HG03159 (cell line): ENCODE data around the gene POLR1D.

Experiments used
- ATAC-seq: cut with Tn5 transposase; IDR thresholded peaks from one replicate; pipeline ENCODE4 v1.9.1; 2021; ENCODE audit warnings: mild to moderate bottlenecking, moderate library complexity; ENCODE audit not compliant: unreplicated experiment

The POLR1D gene

DNA sequence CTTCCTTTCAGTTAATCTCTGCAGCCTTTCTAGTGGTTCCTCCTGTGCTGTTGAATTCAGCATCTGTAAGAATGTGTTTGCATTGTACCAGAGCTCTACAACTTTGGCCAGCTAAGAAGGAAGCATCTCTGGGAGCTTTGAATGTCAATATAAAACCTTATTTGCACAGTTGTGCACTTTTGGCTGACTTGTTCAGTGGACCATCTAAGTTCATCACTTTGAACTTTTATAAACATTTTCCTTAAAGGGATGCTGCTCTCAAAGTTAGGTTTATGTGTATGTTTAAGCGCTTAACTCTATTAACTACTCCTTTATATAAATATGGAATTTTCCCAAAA, 15.6 kb downstream of the POLR1D start:
- ATAC-seq, result no peak

DNA sequence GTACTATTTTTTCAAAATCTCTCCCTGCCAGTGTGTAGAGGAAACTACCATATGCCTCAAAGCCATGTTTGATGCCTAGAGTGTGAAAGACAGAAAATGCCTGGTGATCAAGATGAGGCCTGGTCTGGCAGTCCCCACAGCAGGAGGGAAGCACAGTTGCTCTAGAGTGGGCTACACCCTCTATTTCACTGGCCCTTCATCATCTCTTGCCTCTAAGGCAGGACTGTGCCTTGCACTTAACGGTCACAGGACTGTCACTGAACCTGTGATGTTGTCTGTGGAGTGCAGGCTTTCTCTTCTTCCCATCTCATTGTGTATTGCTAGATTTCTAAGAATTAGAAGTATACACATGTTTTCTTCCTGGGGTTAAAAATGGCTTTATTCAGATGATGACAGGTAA, 16.3 kb downstream of the POLR1D start:
- ATAC-seq, result no peak

DNA sequence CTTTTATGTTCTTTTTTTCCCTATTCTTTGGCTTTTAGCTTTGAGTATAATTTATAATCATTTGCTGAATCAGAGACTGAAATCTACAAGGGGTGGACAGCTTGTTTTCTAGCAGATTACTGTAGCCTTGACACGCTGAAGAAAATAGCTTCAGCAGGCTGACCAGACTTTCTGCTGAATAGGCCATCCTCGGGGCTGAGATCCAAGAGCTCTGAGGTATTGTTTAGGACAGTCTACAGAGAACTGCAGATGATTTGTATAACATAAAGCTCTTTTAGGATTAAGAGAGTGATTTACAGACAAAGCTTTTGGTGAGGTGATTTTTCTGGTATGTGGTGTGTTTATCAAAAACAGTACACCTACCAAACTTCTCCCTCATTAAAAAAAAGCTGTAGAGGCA, 16.8 kb downstream of the POLR1D start:
- no peak for ATAC-seq

DNA sequence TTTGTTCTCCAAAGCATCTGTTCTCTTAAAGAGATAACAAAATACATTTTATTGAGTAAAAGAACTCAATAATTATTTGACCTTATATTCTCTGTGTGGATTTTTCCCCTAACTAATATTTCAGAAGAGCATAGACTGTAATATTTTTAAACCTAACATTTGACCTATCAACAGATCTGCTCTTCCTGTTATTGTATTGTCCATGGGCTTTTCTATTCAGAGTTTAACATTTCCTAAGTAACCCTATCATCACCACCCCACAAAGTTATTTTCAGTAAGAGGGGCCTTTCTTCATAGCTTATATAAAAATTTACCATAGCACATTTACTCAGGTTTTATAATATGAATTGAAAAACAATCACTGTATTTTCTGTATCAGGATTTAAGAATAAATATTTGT, 17.5 kb downstream of the POLR1D start:
- no peak for ATAC-seq

DNA sequence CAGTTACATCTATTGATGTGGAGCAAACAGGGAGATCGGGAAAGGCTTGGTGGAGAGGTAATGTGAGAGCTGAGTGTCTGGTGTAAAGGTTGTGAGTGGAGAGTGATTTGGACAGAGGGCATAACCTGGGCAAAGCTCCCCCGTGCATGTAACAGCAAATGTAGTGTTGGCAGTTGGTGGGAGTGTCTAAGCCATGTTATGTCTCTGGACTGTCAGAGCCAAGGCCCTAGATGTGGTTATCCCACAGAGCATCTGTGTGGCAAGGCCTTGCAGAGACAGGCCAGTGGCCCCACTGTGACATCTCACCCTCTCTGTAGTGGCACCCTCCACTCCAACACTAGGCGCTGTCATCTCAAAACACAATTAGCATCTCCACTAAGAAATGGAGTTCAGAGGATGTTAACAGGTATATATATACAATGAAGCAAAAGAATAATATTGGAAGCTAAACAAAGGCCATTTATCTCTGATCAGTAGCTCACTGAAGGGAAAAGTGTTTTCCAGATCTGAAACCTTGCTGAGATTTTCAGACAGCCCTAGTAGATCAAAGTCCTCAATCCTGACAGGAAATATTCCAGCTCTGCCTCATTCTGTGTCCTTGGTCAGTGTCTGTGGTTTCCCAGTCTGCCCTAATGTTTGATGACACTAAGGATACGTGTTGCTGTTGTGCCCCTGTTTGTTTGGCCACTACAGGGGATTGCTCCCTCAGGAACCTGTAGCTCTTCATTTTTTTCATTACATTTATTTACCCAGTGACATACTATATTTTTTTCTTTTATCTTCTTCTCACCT, 20.2 kb downstream of the POLR1D start:
- ATAC-seq, result no peak

DNA sequence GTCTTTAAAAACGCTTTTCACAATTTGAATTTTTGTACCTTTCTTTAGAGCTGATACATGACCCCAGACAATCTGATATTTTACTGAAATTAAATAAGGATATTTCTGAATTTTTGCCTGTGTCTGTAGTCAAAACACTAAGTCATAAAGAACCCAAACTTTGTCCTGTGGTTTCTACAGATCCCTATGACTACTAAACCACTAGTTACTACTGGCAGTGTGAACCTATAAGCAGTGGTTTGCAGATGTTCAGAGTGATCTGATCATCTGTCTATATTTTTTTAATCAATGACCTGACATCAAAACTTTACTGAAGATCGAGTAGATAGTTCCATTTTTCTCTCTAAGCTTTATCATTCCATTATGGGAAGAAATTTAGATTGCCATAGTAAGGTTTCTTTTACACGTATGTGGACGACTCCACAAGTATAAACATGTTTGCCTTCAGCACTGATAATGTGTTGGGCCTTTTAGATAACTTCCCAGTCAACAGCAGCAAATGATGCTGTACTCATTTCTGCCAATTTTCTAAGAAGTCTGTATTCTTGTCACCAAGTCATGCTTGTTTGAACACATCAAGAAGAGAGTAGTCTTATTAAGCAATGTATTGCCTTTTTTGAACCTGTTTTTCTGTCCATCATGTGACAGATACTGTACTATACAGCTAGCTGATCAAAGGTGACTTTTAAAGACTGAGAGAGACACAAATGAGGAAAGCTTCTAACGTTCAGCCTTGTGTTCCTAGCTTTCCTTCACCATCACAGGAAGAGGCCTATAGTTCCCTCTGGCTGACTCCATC, 21.8 kb downstream of the POLR1D start:
- no peak for ATAC-seq

DNA sequence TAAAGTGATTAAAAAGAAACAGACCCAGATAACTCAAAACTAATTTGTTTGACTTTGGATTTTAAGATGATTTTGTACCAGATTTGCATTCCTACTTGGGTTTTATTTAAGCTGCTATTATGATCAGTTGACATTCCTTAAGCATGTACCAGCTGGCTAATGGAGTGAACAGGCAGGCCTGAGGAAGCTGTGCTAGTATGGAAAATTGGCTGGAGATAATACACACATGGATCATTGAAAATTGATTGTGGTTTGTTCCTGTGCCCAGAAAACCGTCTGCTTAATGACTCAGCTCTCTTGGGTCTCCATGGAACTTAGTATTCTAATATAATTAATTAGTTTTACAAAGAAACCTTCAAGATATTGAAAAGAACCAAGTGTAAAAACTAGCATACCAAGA, 22.6 kb downstream of the POLR1D start:
- ATAC-seq, result no peak

DNA sequence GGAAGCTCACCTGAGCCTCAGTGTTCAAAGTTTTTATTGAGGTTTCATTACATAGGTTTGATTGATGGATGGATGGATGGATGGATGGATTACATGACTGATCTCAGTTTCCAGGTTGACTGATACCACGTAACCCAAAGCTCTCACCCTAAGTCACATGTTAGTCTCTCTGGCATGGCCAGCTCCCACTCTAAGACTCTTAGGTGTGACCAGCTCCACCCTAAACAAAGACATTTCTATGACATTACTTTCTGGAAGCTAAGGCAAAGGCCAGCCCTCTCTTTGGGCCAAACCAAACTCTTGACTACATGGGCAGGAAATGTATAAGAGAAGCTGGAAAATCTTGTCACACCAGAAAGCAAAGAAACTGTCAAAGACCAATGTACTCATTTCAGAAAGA, 28.6 kb downstream of the POLR1D start:
- ATAC-seq, result no peak

DNA sequence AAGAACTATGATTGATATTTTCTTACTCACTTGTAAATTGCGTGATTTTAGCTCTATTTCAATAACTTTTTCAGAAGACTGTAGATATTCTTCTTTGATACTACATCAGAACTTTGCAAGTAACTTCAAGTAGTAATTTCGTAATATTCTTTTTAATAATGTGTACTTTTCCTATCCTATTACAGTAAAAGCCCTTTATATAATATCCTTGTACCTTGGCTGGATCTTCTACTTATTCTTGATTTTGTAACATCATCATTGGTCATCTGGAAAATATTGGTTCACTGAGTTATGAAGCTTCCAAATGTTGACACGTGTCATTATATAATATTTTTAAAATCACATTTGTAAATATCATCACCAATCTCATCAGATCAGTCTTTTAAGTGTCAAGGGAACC, 32.4 kb downstream of the POLR1D start:
- no peak for ATAC-seq

DNA sequence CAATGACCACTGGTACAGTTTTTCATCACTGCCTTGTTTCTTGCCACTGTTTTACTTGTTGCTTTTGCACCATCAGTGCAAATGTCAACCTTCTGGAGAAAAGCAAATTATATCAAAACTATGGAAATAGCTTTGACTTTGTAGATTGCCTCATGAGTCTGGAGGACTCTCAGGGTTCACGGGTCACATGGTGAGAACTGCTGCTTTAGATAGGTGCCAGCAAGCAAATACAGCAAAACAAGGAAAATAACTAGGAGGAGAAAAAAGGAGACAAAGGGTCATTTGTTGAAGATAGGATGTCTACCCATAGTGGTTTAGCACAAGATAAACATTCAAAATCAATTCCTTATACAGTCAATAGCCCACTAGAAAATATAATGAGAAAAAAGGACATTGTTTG, 33.1 kb downstream of the POLR1D start:
- ATAC-seq, result no peak

DNA sequence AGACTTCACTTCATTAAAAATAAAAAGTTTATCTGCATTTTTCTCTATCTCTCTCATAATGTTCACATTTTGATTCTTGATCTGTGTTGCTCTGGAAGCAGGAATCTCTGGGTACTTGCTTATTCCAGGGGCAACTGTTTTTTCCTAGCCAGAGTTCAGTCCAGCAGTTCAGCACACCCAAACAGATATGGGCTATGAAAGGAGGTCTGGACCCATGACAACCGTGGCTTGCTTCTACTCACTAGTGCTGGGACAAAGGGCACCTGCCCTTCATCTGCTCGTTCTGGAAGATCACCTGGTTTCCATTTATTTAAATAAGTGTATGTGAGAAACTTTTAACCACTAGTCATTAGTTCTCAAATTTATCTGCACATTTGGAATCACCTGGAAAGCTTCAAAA, 36.0 kb downstream of the POLR1D start:
- no peak for ATAC-seq

DNA sequence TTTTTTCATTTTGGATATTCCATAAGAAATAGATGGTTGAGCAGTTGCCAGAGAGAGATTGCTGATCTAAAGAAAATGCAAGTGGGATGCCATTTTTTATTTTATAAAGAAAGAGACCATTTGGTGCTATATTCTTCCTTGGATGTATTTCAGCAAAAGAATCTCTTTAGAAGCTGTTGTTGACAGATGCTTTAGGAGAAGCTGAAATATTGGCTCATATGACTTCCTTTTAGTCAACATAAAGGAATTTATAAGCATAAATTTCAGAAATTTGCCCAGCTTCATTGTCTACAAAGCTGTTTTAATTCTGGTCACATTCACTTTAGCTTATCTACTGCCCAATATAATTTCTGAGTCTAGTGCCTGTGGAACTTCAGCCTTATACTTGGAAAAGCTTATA, 36.9 kb downstream of the POLR1D start:
- no peak for ATAC-seq

DNA sequence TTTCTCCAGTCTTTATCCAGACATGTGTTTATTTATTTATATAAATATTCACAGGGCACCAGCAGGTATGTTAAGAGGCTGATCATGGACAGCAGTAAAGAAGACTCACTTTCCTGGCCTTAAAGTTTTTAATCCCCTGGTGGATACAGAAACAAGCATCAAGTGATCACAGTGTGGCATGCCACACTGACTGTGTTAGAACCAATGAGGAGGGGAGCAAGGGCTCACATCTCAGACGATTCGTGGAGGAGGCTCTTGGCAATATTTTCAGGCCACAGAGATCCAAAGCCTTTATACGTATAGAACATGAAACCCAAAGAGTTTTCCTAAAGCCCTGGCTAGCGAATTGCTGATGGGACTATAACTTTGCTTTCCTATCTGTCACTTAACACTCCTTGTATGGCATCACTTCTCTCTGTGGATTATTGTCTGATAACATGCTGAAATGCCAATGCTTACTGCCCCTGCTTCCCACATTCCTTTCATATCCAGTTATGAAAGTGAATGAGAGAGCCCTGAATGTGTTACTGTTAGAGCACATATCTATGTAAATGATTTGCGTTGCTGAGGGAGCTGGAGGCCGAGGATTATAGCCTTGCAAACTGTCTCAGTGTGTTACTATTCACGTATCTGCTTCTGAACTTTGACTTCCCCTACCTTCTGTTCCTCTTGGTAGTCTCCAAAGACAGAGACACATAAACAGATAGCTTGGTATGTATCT, 37.6 kb downstream of the POLR1D start:
- ATAC-seq, result no peak

DNA sequence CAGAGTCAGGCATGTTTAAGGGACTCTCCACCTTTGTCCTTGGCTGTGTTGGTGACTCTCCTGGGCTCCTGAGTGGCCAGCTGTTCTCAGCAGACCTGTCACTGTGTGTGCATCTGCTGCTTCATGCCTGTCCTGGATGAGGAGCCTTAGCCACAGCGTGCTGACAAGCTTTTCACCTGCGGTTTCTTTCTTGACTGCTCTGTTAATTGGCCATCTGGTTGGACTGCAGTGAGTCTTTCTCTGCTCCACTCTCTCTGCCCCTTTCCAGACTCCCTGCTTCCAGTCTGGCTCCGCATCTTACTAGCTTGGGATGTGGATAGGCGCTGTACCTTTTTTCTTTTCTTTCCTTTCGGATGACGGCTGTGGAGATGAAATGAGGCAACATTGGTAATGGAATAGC, 38.8 kb downstream of the POLR1D start:
- ATAC-seq, result no peak

DNA sequence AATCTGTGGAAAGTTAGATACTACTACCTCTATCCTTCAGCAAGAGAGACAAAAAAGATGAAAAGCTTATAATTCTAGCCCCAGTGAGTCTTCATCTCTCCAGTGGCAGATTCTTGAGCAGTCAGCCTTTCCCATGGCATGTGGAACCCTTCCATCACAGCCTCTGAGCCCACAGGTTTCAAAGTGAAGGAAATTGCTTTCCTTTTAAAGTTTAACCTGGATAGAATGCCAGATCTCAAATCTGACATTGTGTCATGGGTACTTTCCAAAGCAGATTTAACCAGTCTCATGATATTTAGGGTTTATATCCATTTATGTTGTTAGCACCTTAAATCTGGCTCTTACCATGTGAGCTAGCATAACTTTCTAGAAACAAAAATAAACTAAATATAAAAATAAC, 39.3 kb downstream of the POLR1D start:
- no peak for ATAC-seq

DNA sequence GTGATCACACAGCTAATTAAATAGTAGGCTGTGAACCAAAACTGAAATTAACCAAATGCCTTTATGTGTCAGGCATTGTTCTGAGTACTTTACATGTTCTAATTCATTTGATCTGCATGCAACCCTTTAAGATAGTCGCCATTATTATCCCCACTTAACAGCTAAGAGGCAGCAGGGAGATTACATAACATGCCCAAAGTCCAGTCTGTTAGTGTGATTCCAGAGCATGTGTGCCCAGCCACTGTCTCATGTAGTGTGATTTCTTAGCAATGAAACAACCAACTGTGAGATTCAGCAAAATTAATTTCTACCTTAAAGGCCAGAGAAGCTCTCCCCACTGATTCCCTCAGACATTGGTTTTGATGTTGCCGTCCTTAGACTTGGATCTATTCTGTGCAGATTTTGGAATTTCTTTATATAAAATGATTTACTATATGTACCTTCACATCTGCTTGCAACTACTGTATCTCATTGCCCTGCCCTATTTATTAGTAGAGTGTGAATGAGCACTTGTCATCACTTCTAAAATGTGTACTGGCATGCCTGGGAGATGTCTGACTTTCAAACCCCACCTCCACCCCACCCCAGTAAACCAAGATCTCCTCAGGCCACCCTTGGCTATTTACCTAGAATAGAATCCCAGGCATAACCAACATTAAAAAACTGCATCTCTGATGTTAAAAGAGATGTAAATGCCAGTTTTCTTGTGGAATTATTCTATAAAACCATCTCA, 41.2 kb downstream of the POLR1D start:
- ATAC-seq, result no peak

DNA sequence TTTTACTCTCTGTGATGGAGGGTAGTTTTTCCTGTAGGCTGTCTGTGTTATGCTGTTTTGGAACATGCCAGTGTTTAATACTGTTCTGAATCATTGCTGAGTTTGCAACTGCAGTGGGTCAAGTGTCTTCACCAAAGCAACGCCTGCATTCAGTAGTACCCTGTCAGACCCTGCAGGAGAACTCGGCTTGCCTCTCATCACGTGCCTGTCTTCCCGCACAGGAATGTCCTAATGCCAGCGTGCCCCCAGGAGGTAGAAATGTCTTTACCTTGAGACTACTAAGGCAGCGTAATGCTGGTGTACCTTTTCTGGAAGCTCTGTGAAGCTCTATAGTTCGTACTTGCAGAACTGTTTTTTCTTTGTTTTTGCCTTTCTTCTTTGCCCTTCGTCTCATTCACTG, 42.3 kb downstream of the POLR1D start:
- ATAC-seq, result no peak

DNA sequence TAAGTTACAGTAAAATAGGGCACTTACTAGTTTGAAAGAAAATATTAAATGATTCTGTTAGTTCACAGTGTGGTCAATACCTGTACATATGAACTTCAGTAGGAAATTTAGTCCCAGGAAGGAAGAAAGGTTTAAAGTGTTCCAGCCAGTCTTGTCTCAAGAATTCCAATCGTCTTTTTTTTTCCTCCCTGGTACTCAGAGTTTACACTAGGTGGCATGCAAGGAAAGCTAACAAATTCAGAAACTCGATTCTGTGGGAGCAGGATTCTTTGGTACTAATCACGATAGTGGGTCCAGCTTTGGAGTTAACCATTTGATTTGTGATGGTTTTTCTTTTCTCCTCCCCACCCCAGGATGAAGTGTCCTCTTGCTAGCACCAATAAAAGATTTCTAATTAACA, 43.6 kb downstream of the POLR1D start:
- ATAC-seq, result no peak

DNA sequence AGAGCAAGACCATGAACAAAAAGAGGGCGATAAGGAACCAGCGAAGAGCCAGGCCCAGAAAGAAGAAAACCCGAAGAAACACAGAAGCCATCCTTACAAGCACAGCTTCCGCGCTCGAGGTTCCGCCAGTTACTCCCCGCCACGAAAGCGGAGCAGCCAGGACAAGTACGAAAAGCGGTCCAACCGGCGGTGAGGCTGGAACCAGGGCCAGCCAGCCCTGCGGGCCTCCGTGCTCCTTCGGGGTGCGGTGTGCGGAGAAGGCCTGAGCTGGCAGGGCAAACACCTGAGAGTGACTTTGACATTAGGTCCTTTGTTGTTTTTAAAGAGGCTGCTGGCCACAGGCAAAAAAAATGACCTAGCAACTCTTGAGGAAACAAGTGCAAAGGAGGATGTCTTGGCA, 44.1 kb downstream of the POLR1D start:
- ATAC-seq, result no peak

DNA sequence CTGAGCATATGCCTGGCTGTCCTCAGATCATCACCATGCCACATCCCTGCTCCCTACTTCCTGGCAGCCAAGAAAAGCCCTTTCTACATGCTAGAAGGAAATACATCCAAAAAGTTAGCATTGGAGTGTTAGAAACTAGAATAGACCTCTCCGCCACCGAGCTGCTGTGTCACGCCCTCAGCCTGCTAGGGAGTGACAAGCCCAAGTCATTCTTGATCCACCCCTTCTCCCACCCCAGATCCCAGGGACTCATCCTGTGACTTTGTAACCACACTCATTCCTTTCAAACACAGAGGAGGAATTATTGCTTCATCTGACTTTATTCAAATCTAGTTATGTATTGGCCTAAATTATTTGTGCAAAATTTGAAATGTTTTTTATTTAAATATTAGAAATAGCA, 45.3 kb downstream of the POLR1D start:
- no peak for ATAC-seq

DNA sequence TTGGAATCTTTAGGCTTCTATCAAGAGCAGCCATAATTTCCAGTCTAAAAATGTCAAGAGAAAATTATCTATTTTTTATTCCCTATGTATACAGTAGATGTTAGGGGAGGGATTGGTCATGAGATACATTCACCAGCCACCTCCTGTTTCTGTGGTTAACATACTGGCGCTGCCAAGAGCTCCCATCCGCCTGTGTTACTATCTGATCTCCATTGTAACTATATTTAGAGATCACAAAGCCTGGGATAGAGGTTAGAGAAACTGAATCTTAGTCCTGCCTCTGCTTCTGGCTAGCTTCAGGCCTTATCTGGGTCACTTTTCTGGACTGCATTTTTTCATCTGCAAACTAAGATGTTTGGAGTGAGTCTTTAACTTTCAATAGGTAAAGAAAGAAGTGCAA, 46.3 kb downstream of the POLR1D start:
- no peak for ATAC-seq
